ENCODE measurements around the gene ELMOD1.

DNA sequence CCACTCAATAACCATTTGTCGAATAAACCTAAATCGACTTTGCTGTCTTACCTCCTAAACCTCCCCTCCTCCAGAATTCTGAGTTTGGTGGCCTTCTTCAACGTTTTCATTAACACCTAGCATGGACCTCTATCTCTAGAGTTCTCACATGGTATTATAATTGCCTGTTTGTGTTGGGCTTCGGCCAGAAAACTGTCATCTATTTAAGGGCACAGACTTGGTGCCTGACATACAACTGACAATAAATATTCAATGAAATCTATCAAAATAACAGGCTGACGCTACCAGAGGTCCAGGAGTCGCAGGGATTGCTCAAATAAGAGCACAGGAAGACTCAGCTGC is 26.1 kb upstream of the ELMOD1 start:
- TF ChIP-seq, protein P1, sequence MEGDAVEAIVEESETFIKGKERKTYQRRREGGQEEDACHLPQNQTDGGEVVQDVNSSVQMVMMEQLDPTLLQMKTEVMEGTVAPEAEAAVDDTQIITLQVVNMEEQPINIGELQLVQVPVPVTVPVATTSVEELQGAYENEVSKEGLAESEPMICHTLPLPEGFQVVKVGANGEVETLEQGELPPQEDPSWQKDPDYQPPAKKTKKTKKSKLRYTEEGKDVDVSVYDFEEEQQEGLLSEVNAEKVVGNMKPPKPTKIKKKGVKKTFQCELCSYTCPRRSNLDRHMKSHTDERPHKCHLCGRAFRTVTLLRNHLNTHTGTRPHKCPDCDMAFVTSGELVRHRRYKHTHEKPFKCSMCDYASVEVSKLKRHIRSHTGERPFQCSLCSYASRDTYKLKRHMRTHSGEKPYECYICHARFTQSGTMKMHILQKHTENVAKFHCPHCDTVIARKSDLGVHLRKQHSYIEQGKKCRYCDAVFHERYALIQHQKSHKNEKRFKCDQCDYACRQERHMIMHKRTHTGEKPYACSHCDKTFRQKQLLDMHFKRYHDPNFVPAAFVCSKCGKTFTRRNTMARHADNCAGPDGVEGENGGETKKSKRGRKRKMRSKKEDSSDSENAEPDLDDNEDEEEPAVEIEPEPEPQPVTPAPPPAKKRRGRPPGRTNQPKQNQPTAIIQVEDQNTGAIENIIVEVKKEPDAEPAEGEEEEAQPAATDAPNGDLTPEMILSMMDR (IDR thresholded peaks at IDR 0.05; ENCODE audit: low read depth, low read length), result no peak
- no peak for TF ChIP-seq EZH2phosphoT487 (IDR thresholded peaks at IDR 0.05; ENCODE audit: low read depth)

Data from OCI-LY3 (cell line).